ENCODE data around the gene CDKL5. TPM values are rescaled to one million over a fixed set of nuclear protein-coding genes. Genes with fewer than 3 reads are reported as not detected.

Gene CDKL5
- total RNA-seq, 2 donors from 2014 or later, result 2.9 to 3.6 TPM

GRCh38 chrX:18676050-18676449, 250.6 kb downstream of the CDKL5 start:
- Mint-ChIP-seq H3K27ac (peak overlapping the region; percentile 92), H3K4me1 (peaks cover 9% of the 10 kb centered on the region), H3K27me3 (no peaks in the 10 kb centered on the region), H3K4me3 (peak overlapping the region; percentile 28), H3K36me3 (ENCODE audit: low read depth) (peaks cover 2% of the 10 kb centered on the region)
- no peak for ATAC-seq
- no peak for DNase-seq
- H3K9me3 ChIP-seq (ENCODE audit: control insufficient read depth, low read length, poor library complexity, severe bottlenecking), result no peaks in the 10 kb centered on the region

GRCh38 chrX:18676470-18676869, 251.1 kb downstream of the CDKL5 start:
- ATAC-seq, result no peak
- H3K4me3 Mint-ChIP-seq, result no peak overlapping the region
- DNase-seq, result no peak

GRCh38 chrX:18677161-18677869, 251.9 kb downstream of the CDKL5 start:
- Mint-ChIP-seq H3K36me3 (ENCODE audit: low read depth) (peaks cover 2% of the 10 kb centered on the region), H3K4me3 (no peak overlapping the region), H3K27me3 (no peaks in the 10 kb centered on the region), H3K4me1 (peaks cover 9% of the 10 kb centered on the region), H3K27ac (no peak overlapping the region)
- H3K9me3 ChIP-seq (ENCODE audit: control insufficient read depth, low read length, poor library complexity, severe bottlenecking), result no peaks in the 10 kb centered on the region
- ATAC-seq (no peak), DNase-seq (no peak)

More at GRCh38 chrX:18676470-18676869, 251.1 kb downstream of the CDKL5 start:
- Mint-ChIP-seq H3K27ac (peak overlapping the region; percentile 92), H3K36me3 (ENCODE audit: low read depth) (peaks cover 2% of the 10 kb centered on the region), H3K27me3 (no peaks in the 10 kb centered on the region), H3K4me1 (peaks cover 9% of the 10 kb centered on the region)
- H3K9me3 ChIP-seq (ENCODE audit: control insufficient read depth, low read length, poor library complexity, severe bottlenecking), result no peaks in the 10 kb centered on the region

- no peaks in the 10 kb centered on the region for H3K36me3 Mint-ChIP-seq (ENCODE audit: low read depth)
Measured at GRCh38 chrX:18681996-18682395, 256.6 kb downstream of the CDKL5 start.

GRCh38 chrX:18682979-18683387, 257.6 kb downstream of the CDKL5 start:
- no peaks in the 10 kb centered on the region for H3K9me3 ChIP-seq (ENCODE audit: control insufficient read depth, low read length, poor library complexity, severe bottlenecking)
- no peaks in the 10 kb centered on the region for H3K27me3 Mint-ChIP-seq
- DNase-seq, result no peak
- ATAC-seq, result no peak
- H3K27ac Mint-ChIP-seq, result no peak overlapping the region
- H3K4me3 Mint-ChIP-seq, result no peak overlapping the region
- H3K4me1 Mint-ChIP-seq, result peaks cover 2% of the 10 kb centered on the region
- no peaks in the 10 kb centered on the region for H3K36me3 Mint-ChIP-seq (ENCODE audit: low read depth)

More at GRCh38 chrX:18681996-18682395, 256.6 kb downstream of the CDKL5 start:
- Mint-ChIP-seq H3K4me3 (no peak overlapping the region), H3K27me3 (no peaks in the 10 kb centered on the region), H3K4me1 (peaks cover 6% of the 10 kb centered on the region), H3K27ac (no peak overlapping the region)
- no peaks in the 10 kb centered on the region for H3K9me3 ChIP-seq (ENCODE audit: control insufficient read depth, low read length, poor library complexity, severe bottlenecking)
- ATAC-seq (no peak), DNase-seq (no peak)

- no peaks in the 10 kb centered on the region for H3K9me3 ChIP-seq (ENCODE audit: control insufficient read depth, low read length, poor library complexity, severe bottlenecking)
- ATAC-seq, result no peak
- no peak for DNase-seq
- Mint-ChIP-seq H3K4me3 (no peak overlapping the region), H3K27me3 (peaks cover 5% of the 10 kb centered on the region), H3K27ac (no peak overlapping the region), H3K36me3 (ENCODE audit: low read depth) (no peaks in the 10 kb centered on the region), H3K4me1 (no peaks in the 10 kb centered on the region)
Measured at GRCh38 chrX:18687856-18688495, 262.6 kb downstream of the CDKL5 start.

GRCh38 chrX:18691431-18691830, 266.0 kb downstream of the CDKL5 start:
- H3K27ac Mint-ChIP-seq, result no peak overlapping the region
- DNase-seq, result no peak
- no peaks in the 10 kb centered on the region for H3K9me3 ChIP-seq (ENCODE audit: control insufficient read depth, low read length, poor library complexity, severe bottlenecking)
- H3K4me1 Mint-ChIP-seq, result no peaks in the 10 kb centered on the region
- no peaks in the 10 kb centered on the region for H3K36me3 Mint-ChIP-seq (ENCODE audit: low read depth)
- H3K27me3 Mint-ChIP-seq, result peaks cover 5% of the 10 kb centered on the region
- no peak for ATAC-seq
- no peak overlapping the region for H3K4me3 Mint-ChIP-seq

GRCh38 chrX:18692541-18692940, 267.1 kb downstream of the CDKL5 start:
- ATAC-seq (no peak), DNase-seq (no peak)
- Mint-ChIP-seq H3K27ac (no peak overlapping the region), H3K36me3 (ENCODE audit: low read depth) (no peaks in the 10 kb centered on the region), H3K4me1 (no peaks in the 10 kb centered on the region), H3K27me3 (peaks cover 5% of the 10 kb centered on the region), H3K4me3 (no peak overlapping the region)
- H3K9me3 ChIP-seq (ENCODE audit: control insufficient read depth, low read length, poor library complexity, severe bottlenecking), result no peaks in the 10 kb centered on the region

GRCh38 chrX:18696653-18697052, 271.2 kb downstream of the CDKL5 start:
- DNase-seq (no peak), ATAC-seq (no peak)
- Mint-ChIP-seq H3K4me1 (no peaks in the 10 kb centered on the region), H3K4me3 (no peak overlapping the region), H3K27ac (no peak overlapping the region), H3K27me3 (peaks cover 12% of the 10 kb centered on the region), H3K36me3 (ENCODE audit: low read depth) (no peaks in the 10 kb centered on the region)
- no peaks in the 10 kb centered on the region for H3K9me3 ChIP-seq (ENCODE audit: control insufficient read depth, low read length, poor library complexity, severe bottlenecking)

- Mint-ChIP-seq H3K27me3 (peaks cover 7% of the 10 kb centered on the region), H3K27ac (no peak overlapping the region)
- no peak for ATAC-seq
Measured at GRCh38 chrX:18698737-18699650, 273.6 kb downstream of the CDKL5 start.

GRCh38 chrX:18701621-18702361, 276.4 kb downstream of the CDKL5 start:
- H3K4me3 Mint-ChIP-seq, result no peak overlapping the region
- DNase-seq (no peak), ATAC-seq (no peak)
- no peaks in the 10 kb centered on the region for H3K4me1 Mint-ChIP-seq
- H3K9me3 ChIP-seq (ENCODE audit: control insufficient read depth, low read length, poor library complexity, severe bottlenecking), result no peaks in the 10 kb centered on the region
- H3K27me3 Mint-ChIP-seq, result peaks cover 7% of the 10 kb centered on the region
- H3K27ac Mint-ChIP-seq, result no peak overlapping the region
- no peaks in the 10 kb centered on the region for H3K36me3 Mint-ChIP-seq (ENCODE audit: low read depth)

More at GRCh38 chrX:18698737-18699650, 273.6 kb downstream of the CDKL5 start:
- no peak for DNase-seq
- no peaks in the 10 kb centered on the region for H3K9me3 ChIP-seq (ENCODE audit: control insufficient read depth, low read length, poor library complexity, severe bottlenecking)
- H3K4me3 Mint-ChIP-seq, result no peak overlapping the region
- H3K4me1 Mint-ChIP-seq, result no peaks in the 10 kb centered on the region
- no peaks in the 10 kb centered on the region for H3K36me3 Mint-ChIP-seq (ENCODE audit: low read depth)

- Mint-ChIP-seq H3K27me3 (peaks cover 7% of the 10 kb centered on the region), H3K27ac (no peak overlapping the region), H3K4me3 (no peak overlapping the region), H3K4me1 (no peaks in the 10 kb centered on the region), H3K36me3 (ENCODE audit: low read depth) (no peaks in the 10 kb centered on the region)
- H3K9me3 ChIP-seq (ENCODE audit: control insufficient read depth, low read length, poor library complexity, severe bottlenecking), result no peaks in the 10 kb centered on the region
- ATAC-seq (no peak), DNase-seq (no peak)
Measured at GRCh38 chrX:18702362-18703195, 277.2 kb downstream of the CDKL5 start.

Data from T-helper 17 cell (primary cell).